CD4-positive, alpha-beta T cell treated with Interleukin-17A for 4 hours (primary cell): ENCODE measurements around the gene RPL37.
"Not testable (repeated sequence)": the region's sequence is repeated elsewhere in the genome, so short reads cannot be mapped to it uniquely, and the experiment has no call there.

Source experiments
- DNase-seq: peaks from one replicate; pipeline ENCODE4 v3.0.0-alpha.2; 2020; ENCODE audit warnings: mixed read lengths

RPL37 gene

DNA sequence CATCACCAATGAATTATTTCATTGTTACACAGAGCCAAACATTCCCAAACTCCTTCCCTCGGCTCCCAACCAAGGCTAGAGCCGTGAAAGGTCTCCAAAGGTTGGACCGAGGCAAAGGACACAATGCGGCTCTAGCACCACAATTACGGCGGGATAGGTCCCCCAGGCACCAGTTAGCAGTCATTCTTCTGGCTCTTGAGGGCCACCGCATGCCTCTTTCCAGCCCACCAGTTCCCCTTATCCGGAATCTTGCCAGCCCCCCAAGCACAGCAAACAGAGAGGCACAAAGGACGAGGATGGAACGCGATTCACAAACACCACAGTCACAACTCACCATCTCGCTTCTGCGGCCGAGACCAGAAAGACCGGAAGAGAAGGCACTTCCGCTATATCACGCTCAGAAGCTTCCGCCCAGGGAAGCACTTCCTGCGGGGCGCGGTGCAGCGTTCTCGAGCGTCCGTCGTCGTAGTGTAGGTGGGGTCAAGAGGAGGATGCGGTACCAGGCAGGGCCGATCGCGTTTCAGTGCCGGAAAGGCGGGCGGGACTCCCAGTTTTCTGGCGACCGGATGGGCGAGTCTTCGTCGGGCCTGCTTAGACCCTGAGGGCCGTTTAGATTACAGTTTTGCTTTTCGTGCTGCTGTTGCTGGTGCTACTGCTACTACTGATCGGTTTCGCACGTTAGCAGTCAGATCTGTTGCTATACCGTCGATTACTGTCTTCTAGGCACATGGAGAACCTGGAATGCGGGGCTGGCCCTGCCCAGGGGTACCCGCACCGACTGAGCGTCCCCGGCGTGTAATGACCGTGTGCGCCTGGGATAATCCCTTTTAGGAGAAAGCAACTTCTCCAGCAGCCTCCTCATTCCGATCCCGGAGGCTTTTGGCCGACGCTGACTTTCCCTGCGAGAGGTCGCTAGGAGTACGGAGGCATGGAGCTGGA is at the start of gene RPL37:
TSS of gene RPL37 (minus strand) at position 374 of the 939 bp plus-strand sequence. CDS start at position 337, 37 bp downstream.
- peak; percentile 90 for DNase-seq

DNA sequence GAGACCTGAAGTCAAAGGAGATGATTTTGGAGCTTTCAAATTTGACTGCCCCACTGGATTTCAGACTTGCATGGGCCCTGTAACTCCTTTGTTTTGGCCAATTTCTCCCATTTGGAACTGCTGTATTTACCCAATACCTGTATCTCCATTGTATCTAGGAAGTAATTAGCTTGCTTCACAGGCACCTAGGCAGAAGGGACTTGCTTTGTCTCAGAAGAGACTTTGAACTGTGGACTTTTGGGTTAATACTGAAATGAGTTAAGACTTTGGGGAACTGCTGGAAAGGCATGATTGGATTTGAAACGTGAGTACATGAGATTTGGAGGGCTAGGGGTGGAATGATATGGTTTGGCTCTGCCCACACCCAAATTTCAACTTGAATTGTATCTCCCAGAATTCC is 48.0 kb upstream of the RPL37 start:
- DNase-seq = not testable (repeated sequence)

DNA sequence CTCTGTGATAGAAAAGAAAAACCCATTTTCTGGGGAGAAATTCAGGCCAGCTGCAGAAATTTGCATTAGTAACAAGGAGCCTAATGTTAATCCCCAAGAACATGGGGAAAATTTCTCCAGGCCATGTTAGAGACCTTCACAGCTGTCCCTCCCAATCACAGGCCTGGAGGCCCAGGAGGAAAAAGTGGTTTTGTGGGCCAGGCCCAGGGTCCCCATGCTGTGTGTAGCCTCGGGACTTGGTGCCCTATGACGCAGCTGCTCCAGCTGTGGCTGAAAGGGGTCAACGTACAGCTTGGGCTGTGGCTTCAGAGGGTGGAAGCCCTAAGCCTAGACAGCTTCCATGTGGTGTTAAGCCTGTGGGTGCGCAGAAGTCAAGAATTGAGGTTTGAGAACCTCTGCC is 47.3 kb upstream of the RPL37 start:
- DNase-seq = no peak

DNA sequence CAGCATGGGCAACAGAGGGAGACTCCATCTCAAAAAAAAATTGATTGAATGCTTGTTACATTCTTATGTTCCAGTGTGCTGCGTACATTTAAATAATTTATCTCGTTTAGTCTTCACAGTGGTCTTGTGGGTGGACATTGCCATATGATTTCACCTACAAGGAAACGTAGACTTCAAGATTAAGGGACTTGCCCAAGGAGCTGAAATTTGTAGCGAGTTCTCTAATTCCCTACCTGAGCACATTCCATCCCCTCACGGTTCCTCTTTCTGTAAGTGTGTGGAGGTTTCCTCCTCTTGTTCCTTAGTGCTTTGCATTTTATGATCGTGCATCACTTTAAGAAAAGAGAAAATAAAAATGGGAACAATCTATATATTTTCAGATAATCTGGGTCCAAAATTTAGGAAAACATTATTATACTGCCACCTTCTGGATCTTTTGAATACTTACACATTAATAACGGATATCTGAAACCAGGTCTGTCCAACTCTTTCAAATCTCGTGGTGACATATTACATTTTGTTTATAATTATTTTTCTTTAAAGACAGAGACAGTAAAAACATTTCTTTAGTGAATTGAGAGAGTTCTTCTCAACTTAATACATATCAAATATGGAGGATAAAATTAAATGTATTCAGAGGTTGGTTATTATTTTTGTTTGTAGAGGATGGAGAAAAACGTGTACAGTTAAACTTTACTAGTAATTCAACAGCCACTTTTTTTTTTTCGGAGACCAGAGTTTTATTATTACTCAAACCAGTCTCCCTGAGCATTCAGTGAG is 44.3 kb upstream of the RPL37 start:
- DNase-seq = no peak

DNA sequence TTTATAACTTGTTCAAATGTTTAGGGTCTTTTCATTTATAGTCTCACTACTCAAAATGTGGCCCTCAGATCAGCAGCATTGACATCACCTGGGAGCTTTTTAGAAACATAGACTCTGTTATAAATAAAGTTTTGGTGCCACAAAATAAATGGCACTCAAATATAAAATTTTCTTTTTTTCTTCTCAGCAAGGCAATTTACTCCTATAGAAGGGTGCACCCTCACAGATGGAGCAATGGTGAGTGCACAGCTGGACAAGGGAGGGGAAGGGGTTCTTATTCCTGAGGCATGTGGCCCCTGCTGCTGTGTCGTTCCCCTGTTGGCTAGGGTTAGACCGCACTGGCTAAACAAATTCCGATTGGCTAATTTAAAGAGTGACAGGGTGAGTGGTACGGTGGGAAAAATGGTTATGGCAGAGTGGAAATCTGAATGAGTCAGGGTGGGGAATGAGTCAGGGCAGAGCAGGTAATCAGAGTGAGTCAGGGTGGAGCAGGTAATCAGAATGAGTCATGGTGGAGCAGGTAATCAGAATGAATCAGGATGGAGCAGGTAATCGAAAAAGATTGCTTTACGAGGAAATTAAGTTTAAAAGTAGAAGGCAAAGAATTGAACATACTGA is 42.5 kb upstream of the RPL37 start:
- no peak for DNase-seq

DNA sequence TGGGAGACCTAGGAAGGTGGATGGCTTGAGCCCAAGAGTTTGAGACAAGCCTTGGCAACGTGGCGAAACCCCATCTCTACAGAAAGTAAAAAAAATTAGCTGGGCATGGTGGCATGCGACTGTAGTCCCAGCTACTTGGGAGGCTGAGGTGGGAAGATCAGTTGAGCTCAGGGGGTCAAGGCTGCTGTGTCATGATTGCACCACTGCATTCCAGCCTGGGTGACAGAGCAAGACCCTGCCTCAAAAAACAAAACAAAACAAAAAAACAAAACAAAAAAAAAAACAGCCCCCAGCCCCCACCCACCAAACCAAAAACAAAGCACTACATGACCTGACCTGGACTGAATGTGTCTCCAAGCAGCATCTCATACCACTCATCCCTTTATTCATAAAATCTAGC is 40.9 kb upstream of the RPL37 start:
- DNase-seq = no peak

DNA sequence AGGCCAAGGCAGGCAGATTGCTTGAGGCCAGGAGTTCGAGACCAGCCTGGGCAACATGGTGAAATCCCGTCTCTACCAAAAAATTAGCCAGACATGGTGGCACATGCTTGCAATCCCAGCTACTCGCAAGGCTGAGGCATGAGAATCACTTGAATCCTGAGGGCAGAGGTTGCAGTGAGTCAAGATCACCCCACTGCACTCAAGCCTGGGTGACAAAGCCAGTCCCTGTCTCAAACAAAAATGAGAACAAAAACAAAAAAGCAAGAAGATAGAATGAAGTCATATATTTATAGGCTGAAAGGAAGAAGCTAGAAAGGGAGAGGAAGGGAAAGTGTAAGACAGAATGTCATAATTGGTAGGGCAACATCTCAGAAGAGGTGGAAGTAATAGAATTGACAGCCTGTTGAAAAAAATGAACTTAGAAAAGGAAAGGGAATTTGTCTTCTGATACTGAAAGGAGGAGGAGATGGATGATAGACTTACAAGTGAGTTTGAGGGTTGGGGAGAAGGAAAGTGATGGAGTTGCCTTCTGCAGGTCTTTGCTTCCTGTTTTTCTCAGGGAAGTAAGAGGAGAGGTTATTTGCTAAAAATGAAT is 38.4 kb upstream of the RPL37 start:
- no peak for DNase-seq

DNA sequence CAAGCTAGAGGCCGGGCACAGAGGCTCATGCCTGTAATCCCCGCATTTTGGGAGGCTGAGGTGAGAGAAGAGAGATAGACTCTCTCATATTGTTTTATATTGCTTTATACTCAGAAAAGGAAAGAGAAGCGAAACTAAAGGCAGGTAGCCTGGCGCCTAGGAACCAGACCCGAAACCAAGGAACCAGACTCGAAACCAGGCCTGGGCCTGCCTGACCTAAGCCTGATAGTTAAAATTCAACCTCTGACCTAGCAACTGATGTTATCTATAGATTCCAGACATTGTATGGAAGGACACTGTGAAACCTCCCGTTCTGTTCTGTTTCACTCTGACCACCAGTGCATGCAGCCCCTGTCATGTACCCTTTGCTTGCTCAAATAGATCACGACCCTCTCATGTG is 37.2 kb upstream of the RPL37 start:
- DNase-seq = not testable (repeated sequence)

DNA sequence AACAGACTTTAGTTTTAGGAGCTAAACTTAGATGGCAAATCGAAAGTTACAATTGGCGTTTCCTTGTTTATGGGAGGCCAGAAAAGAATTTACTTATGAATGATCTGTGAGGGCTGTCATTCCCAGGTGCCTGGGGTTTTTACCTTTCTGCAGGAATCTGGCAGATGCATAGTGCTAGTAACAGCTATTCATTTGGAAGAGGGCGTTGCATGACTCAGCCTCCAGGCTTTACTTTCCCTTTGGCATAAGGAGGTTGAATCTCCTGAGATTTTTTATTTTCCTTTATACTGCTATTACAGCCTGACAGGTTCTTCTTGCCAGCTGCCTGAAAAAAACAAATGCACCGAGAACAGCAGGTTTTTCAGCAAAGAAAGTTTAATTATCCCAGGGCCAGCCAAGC is 36.2 kb upstream of the RPL37 start:
- no peak for DNase-seq

DNA sequence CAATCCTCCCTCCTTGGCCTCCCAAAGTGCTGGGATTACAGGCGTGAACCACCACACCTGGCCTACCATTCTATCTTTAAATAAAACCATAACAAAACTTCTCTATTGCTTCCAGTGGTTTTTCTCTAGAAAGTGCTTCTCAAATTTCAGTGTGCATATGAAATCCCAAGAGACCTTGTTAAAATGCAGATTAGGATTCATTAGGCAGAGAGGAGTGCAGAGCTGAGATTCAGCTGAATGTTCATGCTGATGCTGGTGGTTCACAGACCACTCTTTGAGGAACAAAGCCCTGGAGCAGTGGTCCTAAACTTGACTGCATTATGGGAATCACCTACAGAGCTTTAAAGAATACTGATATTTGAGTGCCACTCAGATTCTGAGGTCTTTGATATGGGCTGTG is 34.4 kb upstream of the RPL37 start:
- no peak for DNase-seq

DNA sequence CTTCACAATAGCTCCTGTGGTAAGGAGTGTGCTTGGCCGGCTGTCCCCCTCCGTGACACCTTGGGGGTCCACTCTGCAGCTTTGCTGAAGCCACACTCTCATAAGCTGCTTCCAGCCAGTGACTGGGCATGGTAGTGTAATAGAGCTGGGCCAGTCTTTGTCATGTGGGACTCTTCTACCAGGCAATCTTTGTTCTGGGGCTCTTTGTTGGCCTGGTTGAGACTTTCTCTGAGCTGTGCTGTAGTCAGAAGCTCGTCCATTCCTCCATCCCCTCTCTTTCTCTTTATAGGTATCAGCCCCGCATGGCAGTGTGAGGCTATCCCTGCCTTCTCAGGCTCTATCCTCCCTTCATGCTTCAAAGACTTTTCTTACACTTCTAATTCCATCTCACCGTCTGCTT is 31.8 kb upstream of the RPL37 start:
- DNase-seq = no peak

DNA sequence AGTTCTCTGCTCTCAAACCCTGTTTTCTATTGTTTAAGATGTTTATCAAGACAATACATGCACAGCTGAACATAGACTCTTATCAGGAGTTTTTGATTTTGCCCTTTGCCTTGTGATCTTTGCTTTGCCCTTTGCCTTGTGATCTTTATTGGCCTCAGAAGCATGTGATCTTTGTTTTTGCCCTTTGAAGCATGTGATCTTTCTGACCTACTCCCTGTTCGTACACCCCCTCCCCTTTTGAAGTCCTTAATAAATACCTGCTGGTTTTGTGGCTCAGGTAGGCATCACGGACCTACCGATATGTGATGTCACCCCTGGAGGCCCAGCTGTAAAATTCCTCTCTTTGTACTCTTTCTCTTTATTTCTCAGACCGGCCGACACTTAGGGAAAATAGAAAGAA is 30.0 kb upstream of the RPL37 start:
- DNase-seq = not testable (repeated sequence)

DNA sequence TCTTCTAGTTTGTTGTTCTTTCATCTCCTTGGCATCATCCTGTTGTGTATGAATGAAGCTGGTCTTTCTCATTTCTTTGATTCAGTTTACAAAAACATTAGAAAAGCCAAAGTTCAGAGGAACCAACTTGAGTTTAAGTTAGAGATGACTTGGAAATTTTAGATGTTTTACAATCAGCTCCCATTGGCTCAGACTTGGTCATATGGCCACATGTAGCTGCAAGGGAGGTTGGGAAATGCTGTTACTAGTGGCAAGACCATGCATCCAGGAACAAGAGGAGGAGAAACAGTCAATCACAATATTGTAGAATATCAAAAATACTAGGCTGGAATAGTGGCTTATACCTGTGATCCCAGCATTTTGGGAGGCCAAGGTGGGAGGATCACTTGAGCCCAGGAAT is 25.7 kb upstream of the RPL37 start:
- DNase-seq = no peak

DNA sequence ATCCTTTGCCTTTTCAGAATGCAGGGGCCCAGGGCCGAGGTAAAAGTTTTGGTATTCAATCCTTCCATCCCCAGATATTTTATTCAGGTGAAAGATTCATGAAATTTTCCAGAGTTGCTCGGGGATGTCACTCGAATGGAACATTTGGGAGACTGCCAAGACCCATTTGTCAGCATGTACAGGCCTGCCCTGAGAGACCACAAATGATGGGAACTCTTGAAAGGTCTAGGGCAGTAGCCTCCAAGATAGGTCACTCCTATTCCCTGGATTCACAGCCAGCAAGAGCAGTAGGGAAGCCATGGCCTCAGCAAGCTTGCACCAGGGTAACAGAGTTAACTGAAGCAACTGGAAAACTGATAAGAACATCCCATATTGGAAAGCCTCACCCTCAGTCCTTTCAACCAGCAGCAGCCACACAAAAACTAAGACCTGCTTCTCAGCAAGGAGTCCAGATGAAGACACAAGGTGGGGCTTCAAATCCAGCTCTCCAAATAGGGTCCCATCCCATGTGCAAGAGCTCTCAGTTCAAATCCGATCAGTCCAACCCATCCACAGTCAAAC is 18.7 kb upstream of the RPL37 start:
- DNase-seq = no peak

DNA sequence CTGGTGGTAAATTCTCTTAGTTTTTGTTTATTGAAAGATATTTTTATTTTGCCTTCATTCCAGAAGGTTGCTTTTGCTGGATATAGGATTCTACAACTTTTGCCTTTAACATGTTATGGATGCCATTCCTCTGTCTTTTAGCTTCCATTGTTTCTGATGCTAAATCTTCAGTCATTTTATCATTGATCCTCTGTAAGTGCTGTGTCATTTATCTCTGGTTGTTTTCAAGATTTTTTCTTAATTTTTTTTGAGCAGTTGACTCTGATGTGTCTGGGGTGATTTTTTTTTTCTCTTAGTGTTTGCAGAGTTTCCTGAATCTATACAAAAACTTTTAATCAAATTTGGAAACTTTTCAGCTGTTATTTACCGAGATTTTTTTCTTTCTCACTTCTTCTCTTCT is 12.5 kb upstream of the RPL37 start:
- no peak for DNase-seq

DNA sequence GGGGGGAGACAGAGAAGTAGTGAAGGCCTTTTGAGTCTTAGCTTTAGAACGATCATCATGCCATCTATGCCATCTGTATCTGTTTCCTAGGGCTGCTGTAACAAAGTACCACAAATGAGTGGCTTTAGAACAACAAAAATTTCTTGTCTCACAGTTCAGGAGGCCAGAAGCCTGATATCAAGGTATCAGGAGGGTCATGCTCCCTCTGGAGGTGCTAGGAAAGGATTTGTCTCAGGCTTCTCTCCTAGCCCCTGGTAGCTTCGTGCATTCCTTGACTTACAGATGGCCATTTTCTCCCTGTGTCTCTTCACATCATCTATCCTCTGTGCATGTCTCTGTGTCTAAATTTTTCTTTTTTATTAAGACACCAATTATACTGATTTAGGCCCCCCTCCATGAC is 11.3 kb upstream of the RPL37 start:
- no peak for DNase-seq

DNA sequence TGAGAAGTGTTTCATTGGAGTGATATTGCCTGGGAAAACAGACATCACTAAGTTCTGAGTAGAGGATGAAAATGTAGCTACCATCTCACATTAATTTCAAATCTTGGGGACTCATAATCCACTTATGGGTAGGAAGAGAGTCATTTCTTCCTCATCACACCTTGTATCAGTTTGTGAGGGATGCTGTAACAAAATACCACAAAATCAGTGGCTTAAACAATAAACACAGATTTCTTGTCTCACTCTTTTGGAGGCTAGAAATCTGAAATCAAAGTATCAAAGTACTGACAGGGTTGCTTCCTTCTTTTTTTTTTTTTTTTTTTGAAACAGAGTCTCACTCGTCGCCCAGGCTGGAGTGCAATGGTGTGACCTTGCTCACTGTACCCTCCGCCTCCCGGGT is 9.5 kb upstream of the RPL37 start:
- no peak for DNase-seq

DNA sequence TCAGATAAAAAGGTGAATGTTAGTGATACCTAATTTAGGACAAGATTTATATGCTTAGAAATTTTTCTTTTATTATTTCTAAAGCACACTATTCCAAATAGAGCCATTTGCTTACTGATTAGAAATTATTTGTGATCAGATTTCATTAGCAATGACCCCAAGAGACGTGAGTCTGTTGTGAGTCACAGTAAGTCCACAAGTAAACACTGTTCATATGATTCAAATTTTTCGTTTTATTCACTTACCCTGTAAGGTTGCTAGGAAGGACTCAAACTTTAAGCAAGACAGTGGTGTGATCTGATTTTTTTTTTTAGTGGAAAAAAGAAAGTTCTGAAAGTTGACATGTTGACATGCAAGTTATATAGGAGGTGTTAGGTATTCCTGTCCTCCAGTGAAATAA is 7.3 kb upstream of the RPL37 start:
- DNase-seq = no peak

DNA sequence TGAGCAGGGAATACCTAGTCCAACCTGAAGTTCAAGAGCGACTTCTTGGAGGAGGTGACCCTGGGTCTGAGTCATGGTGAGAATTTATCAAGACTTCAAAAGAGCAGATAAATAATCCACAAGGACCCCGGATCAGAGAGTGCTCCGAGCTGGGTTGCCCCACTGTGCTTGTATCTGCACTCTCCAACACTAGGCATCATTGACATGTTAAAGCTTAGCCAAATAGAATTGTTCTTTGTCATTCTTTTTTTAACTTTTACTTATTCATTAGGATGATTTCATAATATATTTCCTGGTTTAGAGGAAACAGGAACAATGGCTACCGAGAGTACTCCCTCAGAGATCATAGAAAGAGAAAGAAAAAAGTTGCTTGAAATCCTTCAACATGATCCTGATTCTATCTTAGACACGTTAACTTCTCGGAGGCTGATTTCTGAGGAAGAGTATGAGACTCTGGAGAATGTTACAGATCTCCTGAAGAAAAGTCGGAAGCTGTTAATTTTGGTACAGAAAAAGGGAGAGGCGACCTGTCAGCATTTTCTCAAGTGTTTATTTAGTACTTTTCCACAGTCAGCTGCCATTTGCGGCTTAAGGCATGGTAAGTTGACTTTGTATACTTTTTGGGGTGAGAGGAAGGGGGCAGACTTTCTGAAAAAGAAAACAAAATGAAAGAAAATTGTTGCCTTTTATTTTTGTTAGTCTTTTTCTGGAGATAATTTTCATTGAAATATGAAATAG is 6.2 kb upstream of the RPL37 start, which contains the start of gene CARD6:
TSS of gene CARD6 (plus strand) at position 300 of the 738 bp plus-strand sequence. CDS start at position 316, 16 bp downstream.
- no peak for DNase-seq

DNA sequence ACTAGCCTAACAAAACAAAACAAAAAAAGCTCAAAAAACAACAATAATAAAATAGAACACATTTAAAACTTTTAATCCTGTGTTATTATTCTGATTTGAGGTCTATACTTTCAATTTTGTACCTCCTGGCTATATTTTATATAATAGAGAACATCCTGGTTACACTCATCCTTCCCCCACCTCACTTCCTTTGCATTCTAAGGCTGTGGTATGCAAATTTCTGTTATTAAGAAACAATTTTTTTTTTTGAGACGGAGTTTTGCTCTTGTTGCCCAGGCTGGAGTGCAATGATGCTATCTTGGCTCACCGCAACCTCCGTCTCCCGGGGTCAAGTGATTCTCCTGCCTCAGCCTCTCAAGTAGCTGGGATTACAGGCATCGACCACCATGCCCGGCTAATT is 3.1 kb upstream of the RPL37 start:
- no peak for DNase-seq

DNA sequence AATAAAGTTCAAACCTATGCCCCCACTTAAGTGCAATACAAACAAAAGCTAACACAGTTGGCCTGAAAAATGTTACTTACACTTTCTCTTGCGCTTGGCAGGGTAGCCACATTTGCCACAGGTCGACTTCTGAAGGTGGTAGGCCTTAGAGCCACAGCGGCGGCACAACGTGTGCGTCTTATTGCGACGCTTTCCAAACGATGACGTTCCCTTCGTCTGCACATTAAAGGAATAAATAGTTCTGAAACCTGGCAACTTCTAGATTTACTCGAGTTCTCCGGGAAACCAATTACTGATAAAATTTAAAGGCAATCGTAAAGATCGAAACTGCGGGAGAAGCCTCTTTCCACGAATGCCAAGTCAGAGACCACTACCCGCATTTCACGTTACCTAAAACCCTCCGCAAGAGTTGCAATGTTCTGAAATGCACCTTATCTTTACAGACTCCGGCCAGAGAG is 602 bp downstream of the RPL37 start:
- peak; percentile 42 for DNase-seq

DNA sequence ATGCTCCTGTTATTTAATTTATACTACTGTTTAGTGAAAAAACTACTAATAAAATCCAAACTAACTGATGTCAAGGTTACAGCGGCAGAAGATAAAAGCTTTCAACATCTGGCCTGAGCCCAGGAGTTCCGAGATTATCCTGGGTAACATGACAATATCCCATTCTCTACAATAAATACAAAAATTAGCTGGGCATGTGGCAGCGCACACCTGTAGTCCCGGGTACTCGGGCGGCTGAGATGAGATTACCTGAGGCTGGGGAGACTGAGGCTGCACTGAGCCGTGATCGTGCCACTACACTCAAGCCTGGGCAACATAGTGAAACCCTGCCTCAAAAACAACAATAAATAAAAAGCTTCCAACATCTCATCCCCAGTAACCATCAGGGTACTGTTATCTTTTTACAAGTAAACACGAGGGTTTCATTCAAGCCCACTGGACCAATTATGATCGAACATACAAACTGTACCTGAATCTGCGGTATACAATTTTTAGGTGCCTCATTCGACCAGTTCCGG is 1.3 kb downstream of the RPL37 start:
- DNase-seq = no peak
